Keratinocyte (primary cell): ENCODE data around the gene EIF1AD. TPM values are rescaled to one million over a fixed set of nuclear protein-coding genes. Genes with fewer than 3 reads are reported as not detected.

Source experiments
- DNase-seq: peaks from one replicate; pipeline ENCODE4 v3.0.0-alpha.2; 2011; ENCODE audit warnings: low read depth, missing footprints, low spot score
- FAIRE-seq: peaks from 2 replicates; lab custom pipeline; 2011; peaks lifted over from hg19 to GRCh38; lab: Jason Lieb, UNC
- H2AFZ ChIP-seq: 2 replicates; pipeline ENCODE4 v1.6.0; 2012; ENCODE audit warnings: low read length, control low read depth, inconsistent platforms; ENCODE audit not compliant: control insufficient read depth
- H3K27ac ChIP-seq: 2 replicates; pipeline ENCODE4 v1.5.1; 2011; ENCODE audit warnings: low read length; ENCODE audit not compliant: control insufficient read depth, insufficient read depth
- H3K27me3 ChIP-seq: 3 replicates; pipeline ENCODE4 v1.6.0; 2011; ENCODE audit warnings: low read length; ENCODE audit not compliant: control insufficient read depth, insufficient read depth; ENCODE audit errors: extremely low read depth
- H3K36me3 ChIP-seq, 2 experiments: 2 replicates in 1 of 2; 3 replicates in 1 of 2; pipeline ENCODE4 v1.5.1; 2011; ENCODE audit warnings: low read length in 2 of 2, mild to moderate bottlenecking in 1 of 2; ENCODE audit not compliant: control insufficient read depth in 2 of 2, insufficient read depth in 2 of 2; ENCODE audit errors: extremely low read depth in 1 of 2
- H3K4me1 ChIP-seq: 3 replicates; pipeline ENCODE4 v1.5.1; 2011; ENCODE audit warnings: low read length; ENCODE audit not compliant: control insufficient read depth, insufficient read depth; ENCODE audit errors: extremely low read depth
- H3K4me2 ChIP-seq: 3 replicates; pipeline ENCODE4 v1.6.0; 2011; ENCODE audit warnings: low read depth, low read length; ENCODE audit not compliant: control insufficient read depth, insufficient read depth; ENCODE audit errors: extremely low read depth
- H3K4me3 ChIP-seq, 3 experiments: fragments of 200-600 bp in 1 of 3; sonication (generic) in 1 of 3; 2 replicates in 2 of 3; 3 replicates in 1 of 3; pipeline ENCODE4 v1.5.1; 2011 to 2016; ENCODE audit warnings: low read length in 3 of 3, mild to moderate bottlenecking in 3 of 3, control low read depth in 2 of 3, inconsistent platforms in 1 of 3, low read depth in 1 of 3, mixed read lengths in 1 of 3, mixed run types in 1 of 3, moderate library complexity in 1 of 3; ENCODE audit not compliant: control insufficient read depth in 2 of 3, insufficient read depth in 2 of 3; ENCODE audit errors: extremely low read depth in 1 of 3
- H3K79me2 ChIP-seq: 2 replicates; pipeline ENCODE4 v1.6.0; 2012; ENCODE audit warnings: low read length; ENCODE audit not compliant: control insufficient read depth, insufficient read depth
- H3K9ac ChIP-seq: 3 replicates; pipeline ENCODE4 v1.6.0; 2011; ENCODE audit warnings: low read length; ENCODE audit not compliant: control insufficient read depth, insufficient read depth; ENCODE audit errors: extremely low read depth
- H3K9me1 ChIP-seq: 3 replicates; pipeline ENCODE4 v1.6.0; 2011; ENCODE audit warnings: low read length; ENCODE audit not compliant: control insufficient read depth, insufficient read depth; ENCODE audit errors: extremely low read depth
- H3K9me3 ChIP-seq: 2 replicates; pipeline ENCODE4 v1.5.1; 2012; ENCODE audit warnings: low read depth, low read length; ENCODE audit not compliant: control insufficient read depth
- H4K20me1 ChIP-seq: 3 replicates; pipeline ENCODE4 v1.6.0; 2011; ENCODE audit warnings: low read length; ENCODE audit not compliant: control insufficient read depth, insufficient read depth; ENCODE audit errors: extremely low read depth
- EZH2 ChIP-seq: IDR thresholded peaks from one replicate; pipeline ENCODE4 v1.6.1; 2012; ENCODE audit warnings: inconsistent platforms, mild to moderate bottlenecking, low read length, moderate library complexity
- dilution Hi-C: fragments of 300-500 bp; cut with MboI; formaldehyde crosslinking; loops from one replicate; pipeline ENCODE4 v1.7.0; 2020; ENCODE audit warnings: low sequenced_read_pairs; ENCODE audit not compliant: extremely low pct_ligation_motif_present
- polyA plus RNA-seq, 5 experiments: library from polyadenylated mRNA; depleted of rRNA in 3 of 5; stranded (reverse) in 3 of 5; stranded (forward) in 1 of 5; unstranded in 1 of 5; fragments of >200 nt; gene quantifications; 1 replicate in 1 of 5; 2 replicates in 3 of 5; 3 replicates in 1 of 5; pipeline versions ENCODE4 v1.2.1 to v1.2.3, GENCODE V29; 2011 to 2012; ENCODE audit warnings: missing spikeins in 2 of 5, low read depth in 1 of 5, low replicate concordance in 1 of 5
- TF ChIP-seq, protein P1 (sequence below), 3 experiments: IDR thresholded peaks in 1 of 3; conservative IDR thresholded peaks in 1 of 3; optimal IDR thresholded peaks in 1 of 3; 2 replicates in 2 of 3; 3 replicates in 1 of 3; pipeline versions ENCODE3 to v1.5.1; 2011; ENCODE audit warnings: low read length in 3 of 3, mild to moderate bottlenecking in 3 of 3, moderate library complexity in 2 of 3, control low read depth in 1 of 3, inconsistent platforms in 1 of 3; ENCODE audit not compliant: insufficient read depth in 2 of 3; ENCODE audit errors: extremely low read depth in 1 of 3

The EIF1AD gene
- polyA plus RNA-seq, 1 donor (not counting 4 experiments of a cell fraction or from before 2014, with no cell fraction given), result 29.6 TPM

DNA sequence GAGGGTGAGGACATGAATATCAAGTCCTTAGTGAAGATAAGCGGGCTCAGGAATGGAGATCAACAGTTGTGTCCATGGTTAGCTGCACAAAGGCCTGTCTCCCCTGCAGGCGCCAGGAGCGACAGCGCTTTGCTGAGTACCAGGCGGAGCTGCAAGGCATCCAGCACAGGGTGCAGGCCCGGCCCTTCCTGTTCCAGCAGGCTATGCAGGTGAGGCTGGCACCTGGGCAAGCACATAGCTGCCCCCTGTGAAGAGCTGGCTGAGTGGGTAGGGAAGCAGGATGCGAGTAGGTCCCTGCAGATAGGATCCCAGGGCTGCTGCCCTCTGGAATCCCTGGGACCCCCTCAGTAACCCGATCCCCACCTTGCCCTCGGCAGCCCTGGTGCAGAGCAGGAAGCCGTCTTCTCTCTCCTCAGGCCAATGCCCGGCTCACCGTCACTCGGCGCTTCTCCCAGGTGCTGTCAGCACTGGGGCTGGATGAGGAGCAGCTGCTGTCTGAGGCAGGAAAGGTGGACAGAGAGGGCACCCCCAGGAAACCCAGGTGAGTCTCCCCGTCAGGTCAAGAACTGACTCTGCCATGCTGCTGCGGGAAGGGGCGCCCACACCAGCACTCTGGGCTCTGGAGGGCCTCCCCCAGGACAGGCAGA, 43.1 kb downstream of the EIF1AD start:
- FAIRE-seq (no peak), DNase-seq (no peak)
- Histone ChIP-seq H3K4me2 (no peak overlapping the region), H3K9me1 (no peaks in the 10 kb centered on the region), H3K27ac (no peak overlapping the region), H3K27me3 (no peaks in the 10 kb centered on the region), H3K79me2 (peaks cover 23% of the 10 kb centered on the region), H2AFZ (no peak overlapping the region), H3K36me3 (peaks cover 0 to 2% of the 10 kb centered on the region in 2 experiments), H3K4me1 (peaks cover 12% of the 10 kb centered on the region), H3K9ac (no peak overlapping the region), H4K20me1 (no peaks in the 10 kb centered on the region), H3K4me3 (no peak overlapping the region), H3K9me3 (no peaks in the 10 kb centered on the region)
- dilution Hi-C loops, result no loop called here
- TF ChIP-seq EZH2, result no peak
- TF ChIP-seq, protein P1, sequence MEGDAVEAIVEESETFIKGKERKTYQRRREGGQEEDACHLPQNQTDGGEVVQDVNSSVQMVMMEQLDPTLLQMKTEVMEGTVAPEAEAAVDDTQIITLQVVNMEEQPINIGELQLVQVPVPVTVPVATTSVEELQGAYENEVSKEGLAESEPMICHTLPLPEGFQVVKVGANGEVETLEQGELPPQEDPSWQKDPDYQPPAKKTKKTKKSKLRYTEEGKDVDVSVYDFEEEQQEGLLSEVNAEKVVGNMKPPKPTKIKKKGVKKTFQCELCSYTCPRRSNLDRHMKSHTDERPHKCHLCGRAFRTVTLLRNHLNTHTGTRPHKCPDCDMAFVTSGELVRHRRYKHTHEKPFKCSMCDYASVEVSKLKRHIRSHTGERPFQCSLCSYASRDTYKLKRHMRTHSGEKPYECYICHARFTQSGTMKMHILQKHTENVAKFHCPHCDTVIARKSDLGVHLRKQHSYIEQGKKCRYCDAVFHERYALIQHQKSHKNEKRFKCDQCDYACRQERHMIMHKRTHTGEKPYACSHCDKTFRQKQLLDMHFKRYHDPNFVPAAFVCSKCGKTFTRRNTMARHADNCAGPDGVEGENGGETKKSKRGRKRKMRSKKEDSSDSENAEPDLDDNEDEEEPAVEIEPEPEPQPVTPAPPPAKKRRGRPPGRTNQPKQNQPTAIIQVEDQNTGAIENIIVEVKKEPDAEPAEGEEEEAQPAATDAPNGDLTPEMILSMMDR (optimal IDR thresholded peaks at IDR 0.05 in 1 of 3, IDR thresholded peaks at IDR 0.05 in 1 of 3, conservative IDR thresholded peaks at IDR 0.05 in 1 of 3; ENCODE audit: extremely low read depth in 1 of 3, insufficient read depth in 2 of 3, low read length in 3 of 3), result no peak

DNA sequence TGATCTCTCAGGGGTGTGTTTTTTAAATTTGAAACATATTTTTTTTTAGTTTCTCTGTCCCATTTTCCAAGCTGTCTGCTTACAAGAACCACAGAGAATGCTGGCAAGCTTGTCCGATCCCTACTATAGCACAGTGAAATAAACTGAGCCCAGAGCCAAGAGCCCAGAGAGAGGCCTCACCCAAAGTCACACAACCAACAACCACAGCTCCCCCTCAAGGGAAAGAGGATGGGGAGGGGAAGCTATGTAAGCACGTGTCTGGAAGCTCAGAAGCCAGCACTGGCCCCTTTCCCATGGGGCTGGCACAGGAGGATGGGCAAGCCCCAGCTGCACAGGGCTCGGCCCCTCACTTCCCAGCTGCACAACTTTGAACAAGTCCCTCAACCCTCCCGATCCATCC, 43.7 kb downstream of the EIF1AD start:
- H3K4me3 ChIP-seq, result no peak overlapping the region
- H3K9ac ChIP-seq, result no peak overlapping the region
- H3K79me2 ChIP-seq, result peaks cover 17% of the 10 kb centered on the region
- H3K27ac ChIP-seq, result no peak overlapping the region
- H3K4me2 ChIP-seq, result no peak overlapping the region
- FAIRE-seq, result no peak
- no peak overlapping the region for H2AFZ ChIP-seq
- no peaks in the 10 kb centered on the region for H4K20me1 ChIP-seq
- no peaks in the 10 kb centered on the region for H3K27me3 ChIP-seq
- dilution Hi-C loops, result no loop called here
- H3K9me1 ChIP-seq, result no peaks in the 10 kb centered on the region
- TF ChIP-seq, protein P1 (optimal IDR thresholded peaks at IDR 0.05 in 1 of 3, IDR thresholded peaks at IDR 0.05 in 1 of 3, conservative IDR thresholded peaks at IDR 0.05 in 1 of 3; ENCODE audit: extremely low read depth in 1 of 3, insufficient read depth in 2 of 3, low read length in 3 of 3), result no peak
- TF ChIP-seq EZH2, result no peak
- no peaks in the 10 kb centered on the region for H3K9me3 ChIP-seq
- no peaks in the 10 kb centered on the region for H3K36me3 ChIP-seq
- H3K4me1 ChIP-seq, result peaks cover 12% of the 10 kb centered on the region
- no peak for DNase-seq
